ENCODE data around the gene PCDHGC5.

The PCDHGC5 gene

GRCh38 chr5:141488591-141489561, at the start of gene PCDHGC5:
Gene PCDHGC5, plus strand, starts transcription at chr5:141489081. Its CDS starts 160 bp downstream, at chr5:141489241.
- DNase-seq (ENCODE audit: low read depth), result no peak

DNA sequence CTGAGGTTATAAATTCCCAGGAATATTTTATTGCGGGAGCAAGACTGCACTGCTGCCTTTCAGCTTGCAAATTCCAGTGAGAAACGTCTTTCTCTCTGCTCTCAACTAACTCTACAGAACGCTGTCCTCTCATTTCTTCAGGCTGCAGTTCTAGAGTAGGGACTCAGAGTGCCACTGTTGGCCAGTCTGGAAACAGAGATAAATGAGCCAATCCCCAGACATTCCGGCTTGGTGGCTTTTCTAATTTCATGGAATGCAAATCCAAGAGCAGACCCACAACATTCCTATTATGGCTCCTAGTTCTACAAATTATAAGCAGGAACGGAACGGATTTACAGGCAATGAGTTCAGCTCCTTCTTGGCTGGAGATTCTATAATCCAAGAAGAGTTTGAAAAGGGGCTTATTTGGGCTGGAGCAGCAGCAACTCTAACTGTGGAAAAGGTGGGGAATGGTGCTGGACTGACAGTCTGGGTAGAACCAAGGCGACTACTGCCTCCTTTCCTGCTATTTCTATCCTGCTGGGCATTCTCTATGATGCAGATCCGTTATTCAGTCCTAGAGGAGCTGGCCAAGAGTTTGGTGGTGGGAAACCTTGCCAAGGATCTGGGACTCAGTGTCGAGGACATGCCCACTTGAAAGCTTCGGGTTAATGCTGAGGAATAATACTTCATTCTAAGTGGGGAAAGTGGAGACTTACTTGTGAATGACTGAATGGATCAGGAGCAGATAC, 49.3 kb upstream of the PCDHGC5 start:
- no peak for DNase-seq (ENCODE audit: low read depth)

- DNase-seq (ENCODE audit: low read depth), result no peak
These were observed 48.5 kb upstream of the PCDHGC5 start for GRCh38 chr5:141440341-141440740.

DNA sequence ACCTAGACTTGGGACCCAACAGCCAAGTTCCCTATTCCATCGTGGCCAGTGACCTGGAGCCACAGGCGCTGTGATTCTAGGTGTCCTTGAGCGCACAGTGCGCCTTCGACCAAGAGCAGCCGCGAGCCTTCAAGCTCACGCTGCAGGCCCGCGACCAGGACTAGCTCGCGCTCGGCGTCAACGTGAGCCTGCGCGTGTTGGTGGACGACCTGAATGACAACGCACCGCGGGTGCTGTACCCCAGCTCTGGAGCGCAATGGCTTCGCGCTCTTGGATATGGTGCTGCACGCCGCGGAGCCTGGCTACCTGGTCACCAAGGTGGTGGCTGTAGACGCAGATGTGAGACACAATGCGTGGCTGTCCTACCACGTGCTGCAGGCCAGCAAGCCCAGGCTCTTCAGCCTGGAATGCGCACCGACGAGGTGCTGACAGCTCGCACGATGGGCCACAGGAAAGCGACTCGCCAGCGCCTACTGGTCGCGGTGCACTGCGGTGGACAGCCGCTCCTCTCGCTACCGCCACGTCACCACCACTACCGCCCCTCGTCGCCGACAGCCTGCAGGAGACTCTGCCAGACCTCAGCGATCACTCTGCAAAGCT, 47.2 kb upstream of the PCDHGC5 start:
- DNase-seq (ENCODE audit: low read depth), result no peak

DNA sequence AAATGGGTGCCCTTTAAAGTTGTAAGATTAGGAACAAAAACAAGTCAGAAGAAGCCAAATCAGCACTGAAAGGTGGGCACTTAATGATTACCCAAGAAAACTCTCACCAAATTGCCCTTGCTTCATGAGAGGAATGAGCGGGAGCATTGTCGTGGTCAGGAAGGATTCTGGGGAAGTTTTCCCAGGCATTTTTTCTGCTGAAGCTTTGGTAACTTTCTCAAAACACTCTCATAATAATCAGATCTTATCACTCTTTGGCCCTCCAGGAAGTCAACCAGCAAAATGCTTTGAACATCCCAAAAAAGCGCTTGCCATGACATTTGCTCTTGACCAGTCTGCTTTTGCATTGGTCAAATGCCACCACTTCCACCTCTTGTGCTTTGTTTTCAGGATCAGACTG, 23.5 kb upstream of the PCDHGC5 start:
- no peak for DNase-seq (ENCODE audit: low read depth)

- no peak for DNase-seq (ENCODE audit: low read depth)
These were observed 13.2 kb upstream of the PCDHGC5 start, which contains the start of gene PCDHGC3 for GRCh38 chr5:141475625-141476131. Gene PCDHGC3, plus strand, starts transcription at chr5:141475966. Its CDS starts 151 bp downstream, at chr5:141476117.

DNA sequence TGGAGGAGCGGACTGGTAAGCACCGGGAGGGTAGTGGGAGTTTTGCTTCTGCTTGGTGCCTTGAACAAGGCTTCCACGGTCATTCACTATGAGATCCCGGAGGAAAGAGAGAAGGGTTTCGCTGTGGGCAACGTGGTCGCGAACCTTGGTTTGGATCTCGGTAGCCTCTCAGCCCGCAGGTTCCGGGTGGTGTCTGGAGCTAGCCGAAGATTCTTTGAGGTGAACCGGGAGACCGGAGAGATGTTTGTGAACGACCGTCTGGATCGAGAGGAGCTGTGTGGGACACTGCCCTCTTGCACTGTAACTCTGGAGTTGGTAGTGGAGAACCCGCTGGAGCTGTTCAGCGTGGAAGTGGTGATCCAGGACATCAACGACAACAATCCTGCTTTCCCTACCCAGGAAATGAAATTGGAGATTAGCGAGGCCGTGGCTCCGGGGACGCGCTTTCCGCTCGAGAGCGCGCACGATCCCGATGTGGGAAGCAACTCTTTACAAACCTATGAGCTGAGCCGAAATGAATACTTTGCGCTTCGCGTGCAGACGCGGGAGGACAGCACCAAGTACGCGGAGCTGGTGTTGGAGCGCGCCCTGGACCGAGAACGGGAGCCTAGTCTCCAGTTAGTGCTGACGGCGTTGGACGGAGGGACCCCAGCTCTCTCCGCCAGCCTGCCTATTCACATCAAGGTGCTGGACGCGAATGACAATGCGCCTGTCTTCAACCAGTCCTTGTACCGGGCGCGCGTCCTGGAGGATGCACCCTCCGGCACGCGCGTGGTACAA, 12.6 kb upstream of the PCDHGC5 start:
- no peak for DNase-seq (ENCODE audit: low read depth)

DNA sequence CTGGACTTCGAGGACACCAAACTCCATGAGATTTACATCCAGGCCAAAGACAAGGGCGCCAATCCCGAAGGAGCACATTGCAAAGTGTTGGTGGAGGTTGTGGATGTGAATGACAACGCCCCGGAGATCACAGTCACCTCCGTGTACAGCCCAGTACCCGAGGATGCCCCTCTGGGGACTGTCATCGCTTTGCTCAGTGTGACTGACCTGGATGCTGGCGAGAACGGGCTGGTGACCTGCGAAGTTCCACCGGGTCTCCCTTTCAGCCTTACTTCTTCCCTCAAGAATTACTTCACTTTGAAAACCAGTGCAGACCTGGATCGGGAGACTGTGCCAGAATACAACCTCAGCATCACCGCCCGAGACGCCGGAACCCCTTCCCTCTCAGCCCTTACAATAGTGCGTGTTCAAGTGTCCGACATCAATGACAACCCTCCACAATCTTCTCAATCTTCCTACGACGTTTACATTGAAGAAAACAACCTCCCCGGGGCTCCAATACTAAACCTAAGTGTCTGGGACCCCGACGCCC, 11.8 kb upstream of the PCDHGC5 start:
- no peak for DNase-seq (ENCODE audit: low read depth)

GRCh38 chr5:141477815-141478214, 11.1 kb upstream of the PCDHGC5 start:
- no peak for DNase-seq (ENCODE audit: low read depth)

- DNase-seq (ENCODE audit: low read depth), result no peak
These were observed 10.4 kb upstream of the PCDHGC5 start for GRCh38 chr5:141478321-141478945.

GRCh38 chr5:141479776-141480175, 9.1 kb upstream of the PCDHGC5 start:
- no peak for DNase-seq (ENCODE audit: low read depth)

- DNase-seq (ENCODE audit: low read depth), result no peak
These were observed 5.0 kb upstream of the PCDHGC5 start for GRCh38 chr5:141483902-141484301.

GRCh38 chr5:141484310-141484640, 4.6 kb upstream of the PCDHGC5 start:
- no peak for DNase-seq (ENCODE audit: low read depth)

GRCh38 chr5:141484641-141485311, 4.1 kb upstream of the PCDHGC5 start, which contains the start of gene PCDHGC4:
Gene PCDHGC4, plus strand, starts transcription at chr5:141485030. Its CDS starts 144 bp downstream, at chr5:141485174.
- DNase-seq (ENCODE audit: low read depth), result no peak

DNA sequence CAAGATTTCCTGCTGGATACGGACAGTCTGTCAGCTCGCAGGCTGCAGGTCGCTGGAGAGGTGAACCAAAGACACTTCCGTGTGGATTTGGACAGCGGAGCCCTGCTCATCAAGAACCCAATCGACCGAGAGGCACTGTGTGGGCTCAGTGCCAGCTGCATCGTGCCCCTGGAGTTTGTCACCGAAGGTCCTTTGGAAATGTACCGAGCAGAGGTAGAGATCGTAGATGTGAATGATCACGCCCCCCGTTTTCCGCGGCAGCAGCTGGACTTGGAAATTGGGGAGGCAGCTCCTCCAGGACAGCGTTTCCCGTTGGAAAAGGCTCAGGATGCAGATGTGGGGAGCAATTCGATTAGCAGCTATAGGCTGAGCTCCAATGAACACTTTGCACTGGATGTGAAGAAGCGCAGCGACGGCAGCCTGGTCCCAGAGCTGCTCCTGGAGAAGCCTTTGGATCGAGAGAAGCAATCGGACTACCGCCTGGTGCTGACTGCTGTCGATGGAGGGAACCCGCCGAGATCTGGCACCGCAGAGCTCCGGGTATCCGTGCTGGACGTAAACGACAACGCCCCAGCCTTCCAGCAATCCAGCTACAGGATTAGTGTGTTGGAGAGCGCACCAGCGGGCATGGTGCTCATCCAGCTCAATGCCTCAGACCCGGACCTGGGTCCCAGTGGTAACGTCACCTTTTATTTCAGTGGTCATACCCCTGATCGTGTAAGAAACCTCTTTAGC, 3.4 kb upstream of the PCDHGC5 start:
- no peak for DNase-seq (ENCODE audit: low read depth)

- no peak for DNase-seq (ENCODE audit: low read depth)
These were observed 2.8 kb upstream of the PCDHGC5 start for GRCh38 chr5:141486091-141486490.

GRCh38 chr5:141487131-141487530, 1.8 kb upstream of the PCDHGC5 start:
- DNase-seq (ENCODE audit: low read depth), result no peak

DNA sequence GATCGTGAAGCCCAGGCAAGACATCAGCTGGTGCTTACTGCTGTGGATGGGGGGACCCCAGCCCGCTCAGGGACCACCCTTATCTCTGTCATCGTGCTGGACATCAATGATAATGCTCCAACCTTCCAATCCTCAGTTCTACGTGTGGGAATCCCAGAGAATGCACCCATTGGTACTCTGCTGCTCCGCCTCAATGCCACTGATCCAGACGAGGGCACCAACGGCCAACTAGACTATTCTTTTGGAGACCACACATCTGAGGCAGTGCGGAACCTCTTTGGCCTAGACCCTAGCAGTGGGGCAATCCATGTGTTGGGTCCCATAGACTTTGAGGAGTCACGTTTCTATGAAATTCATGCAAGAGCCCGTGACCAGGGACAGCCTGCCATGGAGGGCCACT, 960 bp downstream of the PCDHGC5 start:
- DNase-seq (ENCODE audit: low read depth), result no peak

GRCh38 chr5:141490271-141490670, 1.4 kb downstream of the PCDHGC5 start:
- no peak for DNase-seq (ENCODE audit: low read depth)

DNA sequence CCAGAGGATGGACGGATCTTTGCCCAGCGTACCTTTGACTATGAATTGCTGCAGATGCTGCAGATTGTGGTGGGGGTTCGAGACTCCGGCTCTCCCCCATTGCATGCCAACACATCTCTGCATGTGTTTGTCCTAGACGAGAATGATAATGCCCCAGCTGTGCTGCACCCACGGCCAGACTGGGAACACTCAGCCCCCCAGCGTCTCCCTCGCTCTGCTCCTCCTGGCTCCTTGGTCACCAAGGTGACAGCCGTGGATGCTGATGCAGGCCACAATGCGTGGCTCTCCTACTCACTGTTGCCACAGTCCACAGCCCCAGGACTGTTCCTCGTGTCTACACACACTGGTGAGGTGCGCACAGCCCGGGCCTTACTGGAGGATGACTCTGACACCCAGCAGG, 1.9 kb downstream of the PCDHGC5 start:
- DNase-seq (ENCODE audit: low read depth), result no peak

Measured in stimulated activated CD8-positive, alpha-beta memory T cell treated with anti-CD3 and anti-CD28 coated beads, Interleukin-4, amount 100 ng/mL, for 24 hours (primary cell).